GM12865 (cell line): ENCODE data around the gene KLRD1.

Experiments
- DNase-seq: peaks from one replicate; pipeline ENCODE4 v3.0.0; 2010; ENCODE audit warnings: low read depth
- H3K4me3 ChIP-seq: 2 replicates; pipeline ENCODE4 v1.5.1; 2011; ENCODE audit warnings: mild to moderate bottlenecking, low read depth, low read length, control low read depth
- TF ChIP-seq, protein P1 (sequence below): IDR thresholded peaks from 2 replicates; pipeline ENCODE4 v1.5.1; 2011; ENCODE audit warnings: low read length, control low read depth, low read depth, inconsistent platforms; ENCODE audit not compliant: insufficient read depth; ENCODE audit errors: missing control alignments

Gene KLRD1

DNA sequence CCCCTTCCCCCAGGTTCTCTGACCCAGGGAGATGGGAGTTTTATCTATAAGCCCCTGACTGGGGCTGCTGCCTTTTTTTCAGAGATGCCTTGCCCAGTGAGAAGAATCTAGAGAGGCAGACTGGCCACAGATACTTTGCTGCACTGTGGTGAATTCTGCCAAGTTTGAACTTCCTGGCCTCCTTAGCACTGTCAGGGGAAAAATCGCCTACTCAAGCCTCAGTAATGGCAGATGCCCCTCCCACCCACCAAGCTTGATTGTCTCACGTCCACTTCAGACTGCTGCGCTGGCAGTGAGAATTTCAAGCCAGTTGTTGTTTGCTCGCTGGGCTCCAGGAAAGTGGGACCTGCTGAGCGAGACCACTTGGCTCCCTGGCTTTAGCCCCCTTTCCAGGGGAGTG lies 50.5 kb downstream of the KLRD1 start:
- TF ChIP-seq, protein P1, sequence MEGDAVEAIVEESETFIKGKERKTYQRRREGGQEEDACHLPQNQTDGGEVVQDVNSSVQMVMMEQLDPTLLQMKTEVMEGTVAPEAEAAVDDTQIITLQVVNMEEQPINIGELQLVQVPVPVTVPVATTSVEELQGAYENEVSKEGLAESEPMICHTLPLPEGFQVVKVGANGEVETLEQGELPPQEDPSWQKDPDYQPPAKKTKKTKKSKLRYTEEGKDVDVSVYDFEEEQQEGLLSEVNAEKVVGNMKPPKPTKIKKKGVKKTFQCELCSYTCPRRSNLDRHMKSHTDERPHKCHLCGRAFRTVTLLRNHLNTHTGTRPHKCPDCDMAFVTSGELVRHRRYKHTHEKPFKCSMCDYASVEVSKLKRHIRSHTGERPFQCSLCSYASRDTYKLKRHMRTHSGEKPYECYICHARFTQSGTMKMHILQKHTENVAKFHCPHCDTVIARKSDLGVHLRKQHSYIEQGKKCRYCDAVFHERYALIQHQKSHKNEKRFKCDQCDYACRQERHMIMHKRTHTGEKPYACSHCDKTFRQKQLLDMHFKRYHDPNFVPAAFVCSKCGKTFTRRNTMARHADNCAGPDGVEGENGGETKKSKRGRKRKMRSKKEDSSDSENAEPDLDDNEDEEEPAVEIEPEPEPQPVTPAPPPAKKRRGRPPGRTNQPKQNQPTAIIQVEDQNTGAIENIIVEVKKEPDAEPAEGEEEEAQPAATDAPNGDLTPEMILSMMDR = no peak
- no peak overlapping the region for H3K4me3 ChIP-seq
- DNase-seq = no peak

DNA sequence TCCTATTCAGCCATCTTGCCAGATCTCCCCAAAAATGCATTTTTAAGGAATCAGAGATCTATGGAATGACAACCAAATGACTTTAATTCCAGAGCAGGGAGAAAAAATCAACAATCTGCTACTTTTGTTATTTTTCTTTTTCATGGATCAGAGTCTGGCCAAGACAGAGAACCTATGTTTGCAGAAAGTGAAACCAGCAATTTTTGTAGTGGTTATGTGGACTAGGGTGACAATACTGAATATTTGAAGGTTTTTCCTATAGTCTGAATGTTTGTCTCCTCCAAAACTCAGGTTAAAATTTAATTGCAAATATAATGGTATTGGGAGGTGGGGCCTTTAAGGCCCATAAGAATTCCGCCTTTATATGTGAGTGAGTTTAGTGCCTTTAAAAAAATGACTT lies 51.3 kb downstream of the KLRD1 start:
- no peak for DNase-seq

DNA sequence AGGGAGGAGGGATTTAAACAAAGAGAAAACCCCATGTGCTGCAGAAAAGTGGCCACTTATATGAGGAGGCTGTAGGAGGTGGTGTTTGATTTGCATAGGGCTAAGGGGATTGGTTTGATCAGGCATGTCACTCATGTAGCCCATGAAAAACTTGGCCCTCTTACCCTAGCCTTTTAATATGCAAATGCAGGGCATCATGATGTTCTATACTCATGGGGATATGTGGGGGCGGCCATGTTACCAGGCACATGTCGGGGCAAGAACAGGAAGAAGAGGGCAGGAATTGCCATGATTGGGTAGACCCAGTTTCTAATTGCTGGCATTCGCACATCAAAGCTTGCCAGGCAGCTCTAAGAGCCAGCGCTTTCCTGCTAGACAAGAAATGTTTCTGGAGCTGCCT lies 53.4 kb downstream of the KLRD1 start:
- no peak for DNase-seq
- TF ChIP-seq, protein P1 = no peak
- H3K4me3 ChIP-seq = no peak overlapping the region

More for the DNA sequence above, 51.3 kb downstream of the KLRD1 start:
- no peak overlapping the region for H3K4me3 ChIP-seq
- TF ChIP-seq, protein P1 = no peak

DNA sequence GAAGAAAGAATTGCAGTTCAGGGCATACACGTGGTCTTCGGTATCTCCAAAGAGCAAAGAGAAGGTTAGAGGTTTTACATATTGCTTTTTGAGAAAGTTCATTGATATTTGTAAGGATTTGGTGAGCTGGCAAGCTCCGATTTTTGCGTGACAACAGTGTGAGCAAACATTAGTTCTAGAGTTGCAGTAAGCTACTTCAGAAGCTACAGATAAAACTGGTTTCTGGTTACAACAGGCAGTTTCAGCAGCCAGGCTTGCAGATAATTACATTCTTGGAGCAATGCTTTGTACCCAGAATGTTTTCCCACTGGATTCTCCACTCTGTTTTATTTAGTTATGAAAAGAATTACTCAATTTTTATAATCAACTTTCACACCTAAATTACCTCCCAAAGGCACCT lies 54.0 kb downstream of the KLRD1 start:
- DNase-seq = no peak
- TF ChIP-seq, protein P1 = no peak
- no peak overlapping the region for H3K4me3 ChIP-seq

DNA sequence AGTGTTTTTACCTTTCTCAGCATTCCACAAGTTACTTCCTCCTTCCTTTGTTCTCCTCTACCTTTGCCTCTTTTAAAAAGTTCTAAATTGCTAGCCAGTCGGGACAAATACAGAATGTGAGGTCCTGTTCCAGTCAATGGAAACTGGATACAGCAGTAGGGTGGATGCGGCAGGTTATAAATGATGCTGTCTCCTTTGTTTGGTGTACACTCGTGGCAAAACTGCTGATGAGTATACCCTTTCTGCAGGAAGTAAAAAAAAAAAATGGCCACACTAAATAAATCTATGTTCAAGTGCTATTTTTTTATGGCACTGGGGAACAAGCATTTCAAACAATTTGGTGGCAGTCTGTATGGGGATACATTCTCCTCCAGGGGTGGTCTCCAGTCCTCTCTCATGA lies 54.7 kb downstream of the KLRD1 start:
- no peak for DNase-seq
- no peak overlapping the region for H3K4me3 ChIP-seq
- TF ChIP-seq, protein P1 = no peak

DNA sequence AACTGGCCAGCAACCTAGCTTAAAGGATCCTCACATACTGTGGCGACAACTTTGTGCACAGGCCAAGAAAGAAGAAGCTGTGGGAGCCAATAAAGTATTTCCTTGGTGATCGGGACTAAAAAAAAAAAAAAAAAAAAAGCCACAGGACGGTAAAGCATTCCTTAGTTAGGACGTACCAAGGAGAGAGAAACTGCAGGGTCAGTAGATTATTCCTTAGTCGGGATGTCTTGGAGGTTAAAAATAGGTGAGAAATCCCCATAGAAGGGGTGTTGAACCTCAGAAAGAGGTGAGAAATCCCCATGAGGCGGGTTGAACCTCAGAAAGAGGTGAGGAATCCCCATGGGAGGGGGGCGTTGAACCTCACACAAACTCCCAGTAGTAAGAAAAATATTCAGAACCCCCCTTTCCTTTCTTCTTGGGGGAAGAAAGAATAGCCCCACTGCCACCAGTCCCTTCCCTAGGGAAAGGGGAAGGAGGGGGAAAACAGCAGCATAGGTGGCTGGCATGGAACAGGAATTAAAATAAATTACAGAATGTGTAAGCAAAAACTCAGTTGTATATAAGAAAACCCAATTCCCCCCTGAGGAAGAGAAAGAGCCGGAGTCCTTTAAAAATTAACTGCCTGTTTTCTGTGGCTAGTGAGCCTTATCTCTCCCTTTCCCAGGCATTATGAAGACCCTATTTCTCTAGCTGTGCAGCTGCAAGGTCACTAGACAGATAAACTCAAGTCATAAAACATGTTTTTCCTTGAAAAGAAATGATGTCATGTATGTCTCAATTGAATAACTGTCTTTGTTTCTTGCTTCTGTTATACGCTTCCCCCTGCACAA lies 55.4 kb downstream of the KLRD1 start:
- no peak overlapping the region for H3K4me3 ChIP-seq
- DNase-seq = peak; percentile 35

More for the DNA sequence above, 55.4 kb downstream of the KLRD1 start:
- TF ChIP-seq, protein P1 = no peak
